Hypothalamus (tissue), 51 donors: ENCODE results near the gene LANCL3.

Source experiments
- DNase-seq, 51 donors: peaks; one replicate each; lab custom pipeline; 2025; lab: John Stamatoyannopoulos, UW

Gene LANCL3

GRCh38 chrX:37678574-37678973, 107.1 kb downstream of the LANCL3 start:
- no peak for DNase-seq

DNA sequence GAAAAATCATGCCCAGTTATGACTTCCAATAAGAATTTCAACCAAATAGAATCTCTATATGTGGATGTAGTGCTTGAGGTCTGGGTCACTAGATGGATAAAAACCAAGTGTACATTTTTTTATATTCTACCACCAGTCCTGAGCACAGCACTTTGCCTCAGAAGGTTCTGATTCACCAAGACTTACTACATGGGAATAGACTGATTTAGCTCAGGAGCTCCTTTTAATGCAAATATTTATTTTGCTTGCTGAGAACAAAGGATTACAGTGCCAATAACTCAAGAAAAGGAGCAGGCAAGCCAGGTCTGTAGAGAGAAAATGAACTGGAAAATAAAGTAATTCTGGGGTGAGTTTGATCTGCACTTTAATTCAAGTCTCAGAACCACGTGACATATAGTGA, 107.8 kb downstream of the LANCL3 start:
- DNase-seq: no peak

DNA sequence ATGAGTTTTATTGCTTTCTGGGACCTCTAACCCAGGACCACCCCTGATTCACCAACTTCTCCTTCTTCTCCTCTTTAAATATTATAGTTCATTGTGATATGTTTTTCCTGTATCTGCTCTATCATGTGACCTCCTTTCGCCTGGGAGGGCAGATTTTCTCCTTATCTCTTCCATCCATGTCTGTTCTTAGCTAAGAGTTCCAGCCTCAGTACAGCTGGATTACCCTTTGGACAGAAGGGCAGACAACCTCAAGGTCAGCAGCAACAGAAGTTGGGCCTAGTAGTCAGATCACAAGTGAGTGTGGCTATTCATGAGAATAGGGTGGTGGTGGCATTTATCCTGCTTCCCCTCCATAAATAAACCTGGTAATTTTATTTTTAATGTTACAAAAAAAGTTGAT, 108.4 kb downstream of the LANCL3 start:
- no peak for DNase-seq

DNA sequence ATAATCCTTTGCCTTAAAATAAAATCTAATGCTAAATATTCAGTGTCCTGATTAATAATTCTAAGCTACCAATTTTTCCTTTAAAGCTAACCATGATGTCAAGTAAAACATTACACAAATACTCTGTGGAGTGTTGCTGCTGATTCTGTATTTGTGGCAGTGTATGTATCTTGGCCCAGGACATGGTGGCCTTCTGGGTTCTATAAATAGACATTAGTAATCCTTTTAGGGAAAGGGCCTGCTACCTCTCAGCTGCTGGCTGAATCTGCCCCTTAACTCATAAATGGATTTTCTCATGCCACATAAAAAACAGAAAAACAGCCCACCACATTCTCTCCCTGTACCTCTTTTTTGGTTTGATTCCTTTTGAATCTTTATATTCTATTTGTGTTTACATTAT, 113.0 kb downstream of the LANCL3 start:
- DNase-seq: no peak

DNA sequence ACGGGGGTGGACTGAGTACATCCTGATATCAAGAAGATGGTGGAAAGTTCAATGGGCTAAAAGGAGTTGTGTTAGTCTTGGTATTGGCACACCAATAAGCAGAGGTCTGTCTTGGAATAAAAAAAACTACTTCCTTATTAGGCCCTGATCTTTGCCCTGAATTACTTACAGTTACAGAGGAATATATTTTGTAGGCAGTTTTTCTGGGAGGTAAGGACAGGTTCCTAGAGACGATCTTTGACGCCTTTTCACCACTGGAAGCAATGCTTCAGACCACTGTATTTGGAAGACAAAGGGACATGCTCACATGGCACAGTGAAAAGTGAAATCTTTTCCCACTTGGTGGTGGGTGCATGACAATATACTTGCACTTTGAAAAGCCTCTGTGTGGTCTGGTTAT, 113.5 kb downstream of the LANCL3 start:
- DNase-seq: no peak

GRCh38 chrX:37685381-37686359, 114.2 kb downstream of the LANCL3 start, which contains the start of gene XK:
Gene XK, plus strand, starts transcription at chrX:37685791. Its CDS starts 171 bp downstream, at chrX:37685962.
- DNase-seq: peak in 34 of 51 donors; percentile 0 to 44 (median 14)

DNA sequence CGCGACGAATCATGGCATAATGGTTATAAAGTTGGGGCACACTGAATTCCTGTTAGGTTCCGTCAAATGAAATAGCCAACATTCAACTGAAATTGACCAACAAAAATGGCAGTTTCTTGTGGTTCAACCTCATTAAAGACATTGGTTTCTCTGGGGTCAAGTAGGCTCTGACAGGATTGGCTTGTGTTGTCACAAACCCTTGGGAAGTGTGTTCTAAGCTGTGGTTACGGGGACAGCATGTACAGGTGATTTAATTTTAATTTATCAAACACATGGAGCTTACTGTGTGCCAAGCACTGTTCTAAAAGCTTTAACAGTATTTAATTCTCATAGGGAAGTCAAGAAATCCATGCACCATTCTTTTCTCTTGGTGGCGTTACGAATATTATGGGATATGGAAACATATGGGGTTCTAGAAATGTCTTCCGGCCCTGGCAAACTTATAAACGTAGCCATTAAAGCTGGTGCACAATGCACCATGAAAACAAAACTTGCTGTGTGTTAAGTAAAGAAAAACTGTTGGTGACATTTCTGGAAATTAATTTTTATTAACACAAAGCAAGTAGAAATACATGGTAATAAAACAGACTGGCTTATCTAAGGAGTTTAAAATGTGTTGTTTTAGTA, 115.0 kb downstream of the LANCL3 start:
- DNase-seq: peak in 1 of 51 donors; percentile 25

- DNase-seq: no peak
Measured at GRCh38 chrX:37686996-37687395, 115.5 kb downstream of the LANCL3 start.

- DNase-seq: no peak
Measured at GRCh38 chrX:37690119-37690518, 118.7 kb downstream of the LANCL3 start.

GRCh38 chrX:37692918-37693317, 121.5 kb downstream of the LANCL3 start:
- DNase-seq: no peak

DNA sequence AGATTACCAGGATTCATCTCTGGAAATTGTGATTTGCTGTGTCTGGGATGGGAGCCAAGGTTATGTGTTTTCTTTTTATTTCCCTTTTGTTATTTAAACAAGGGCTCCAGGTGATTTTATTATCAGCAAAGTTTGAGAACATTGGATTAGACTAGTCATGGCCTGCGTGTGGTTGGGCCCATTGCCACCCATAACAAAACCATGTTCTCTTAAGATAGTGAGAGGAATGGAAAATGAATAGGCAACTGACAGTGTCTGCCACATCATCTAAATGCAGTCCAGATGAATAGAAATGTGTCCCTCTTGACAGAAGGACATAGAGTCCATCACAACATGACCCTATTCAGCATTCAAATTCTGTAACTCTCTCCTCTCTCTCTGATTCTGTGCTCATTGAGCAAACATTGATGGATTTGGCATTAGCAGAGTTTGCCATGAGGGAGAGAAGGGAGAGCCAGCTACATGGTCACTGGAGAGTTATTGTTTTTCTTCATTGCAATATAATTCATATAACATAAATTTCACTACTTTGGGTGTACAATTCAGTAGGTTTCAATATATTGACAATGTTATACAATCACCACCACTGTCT, 125.8 kb downstream of the LANCL3 start:
- no peak for DNase-seq

DNA sequence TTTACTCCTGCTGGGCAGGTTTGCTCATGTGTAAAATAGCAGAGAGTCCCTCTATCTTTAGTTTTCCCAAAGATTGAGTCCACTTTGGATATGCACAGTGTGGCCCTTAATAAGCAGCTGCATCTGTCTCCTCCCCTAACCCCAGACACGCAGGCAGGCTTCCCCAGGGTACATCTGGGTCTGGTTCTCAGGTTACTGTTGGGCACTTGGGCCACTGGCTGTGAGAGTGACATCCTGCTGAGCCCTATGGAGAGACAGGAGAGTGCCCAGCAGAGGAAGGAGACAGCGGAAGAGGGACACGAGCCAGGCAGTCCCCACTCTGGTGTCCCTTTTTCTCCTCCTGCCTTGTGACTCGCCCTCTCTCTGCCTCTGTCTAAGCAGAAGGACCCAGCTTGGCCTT, 130.1 kb downstream of the LANCL3 start:
- DNase-seq: no peak

DNA sequence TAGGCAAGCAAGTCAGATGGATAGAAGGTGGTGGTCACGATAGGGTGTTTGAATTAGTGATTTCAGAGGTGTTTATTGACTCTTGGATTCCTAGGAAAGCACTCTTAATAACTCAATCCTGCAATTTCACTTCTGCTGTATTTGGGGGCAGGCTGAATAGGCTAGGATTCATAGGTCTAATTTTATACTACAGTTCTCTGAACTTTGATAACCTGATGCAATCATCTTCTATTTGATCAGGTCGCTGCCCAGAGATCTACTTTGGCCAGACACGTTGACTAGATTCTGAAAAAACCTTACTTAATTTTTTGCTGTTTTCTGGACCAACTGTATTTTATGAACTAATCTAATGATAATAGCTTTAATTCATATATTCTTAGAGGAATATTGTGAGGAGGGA, 140.5 kb downstream of the LANCL3 start:
- no peak for DNase-seq

GRCh38 chrX:37712458-37712857, 141.0 kb downstream of the LANCL3 start:
- DNase-seq: no peak

- DNase-seq: no peak
Measured at GRCh38 chrX:37714479-37714878, 143.0 kb downstream of the LANCL3 start.

DNA sequence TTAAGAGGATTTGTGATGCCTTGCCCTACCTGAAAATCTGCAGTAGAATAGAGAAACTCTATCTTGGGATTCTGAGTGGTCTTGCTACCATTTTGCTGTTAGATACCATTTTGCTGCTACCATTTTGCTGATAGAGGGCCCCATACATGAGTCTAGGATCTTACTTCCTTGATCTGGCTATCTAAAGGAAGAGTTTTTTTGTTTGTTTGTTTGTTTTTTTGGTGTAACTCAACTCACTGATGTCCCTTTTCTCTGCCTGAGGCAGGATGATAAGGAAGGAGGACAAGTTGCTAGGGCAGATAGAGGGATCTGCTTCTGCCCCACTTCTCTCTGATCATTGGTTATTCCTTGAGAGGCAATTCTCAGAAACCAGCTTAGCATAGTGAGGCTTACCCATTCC, 145.1 kb downstream of the LANCL3 start:
- no peak for DNase-seq

- DNase-seq: no peak
Measured at GRCh38 chrX:37717708-37718107, 146.2 kb downstream of the LANCL3 start.

GRCh38 chrX:37722595-37722994, 151.1 kb downstream of the LANCL3 start:
- no peak for DNase-seq

- no peak for DNase-seq
Measured at GRCh38 chrX:37726346-37726745, 154.9 kb downstream of the LANCL3 start.
